AG10803 (cell line): ENCODE results near the gene TMEM258.

Experiments used
- DNase-seq: peaks from one replicate; pipeline ENCODE4 v3.0.0; 2010; ENCODE audit warnings: low read depth
- H3K4me3 ChIP-seq: 2 replicates; pipeline ENCODE4 v1.5.1; 2011; ENCODE audit warnings: mild to moderate bottlenecking, low read length, control low read depth
- TF ChIP-seq, protein P1 (sequence below): conservative IDR thresholded peaks from 2 replicates; pipeline ENCODE4 v1.5.1; 2011; ENCODE audit warnings: mild to moderate bottlenecking, low read length, control low read depth, inconsistent platforms

The TMEM258 gene

DNA sequence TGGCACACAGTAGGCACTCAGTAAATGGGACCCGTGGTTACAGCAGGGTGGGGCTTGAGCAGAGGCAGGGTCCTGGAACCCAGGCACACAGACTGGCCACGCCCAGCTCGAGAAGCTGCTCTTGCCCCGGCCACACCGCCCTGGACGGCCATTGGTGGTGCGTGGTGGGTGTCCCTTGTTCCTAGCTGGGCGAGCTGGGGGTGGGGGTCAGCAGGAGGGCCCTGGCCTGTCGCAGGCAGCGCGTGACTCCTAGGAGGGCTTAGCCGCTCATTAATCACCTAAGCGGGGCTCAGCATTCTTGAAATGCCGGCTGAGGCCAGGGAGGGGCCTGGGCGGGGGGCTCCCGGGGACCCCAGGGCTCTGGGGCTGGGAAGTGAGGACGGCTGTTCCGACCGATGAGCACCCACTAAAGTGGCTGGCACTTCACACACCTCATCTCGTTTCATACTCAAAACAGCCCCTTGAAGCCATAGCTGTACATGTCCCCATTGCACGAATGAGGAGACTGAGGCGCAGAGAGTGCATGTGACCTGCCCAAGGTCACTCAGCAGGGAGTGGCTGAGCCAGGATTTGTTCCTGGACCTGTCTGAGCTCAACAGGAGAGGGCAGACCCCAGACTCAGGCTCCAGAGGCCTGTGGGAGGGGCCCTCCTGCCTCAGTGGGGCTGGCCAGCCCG lies 28.3 kb downstream of the TMEM258 start:
- TF ChIP-seq, protein P1, sequence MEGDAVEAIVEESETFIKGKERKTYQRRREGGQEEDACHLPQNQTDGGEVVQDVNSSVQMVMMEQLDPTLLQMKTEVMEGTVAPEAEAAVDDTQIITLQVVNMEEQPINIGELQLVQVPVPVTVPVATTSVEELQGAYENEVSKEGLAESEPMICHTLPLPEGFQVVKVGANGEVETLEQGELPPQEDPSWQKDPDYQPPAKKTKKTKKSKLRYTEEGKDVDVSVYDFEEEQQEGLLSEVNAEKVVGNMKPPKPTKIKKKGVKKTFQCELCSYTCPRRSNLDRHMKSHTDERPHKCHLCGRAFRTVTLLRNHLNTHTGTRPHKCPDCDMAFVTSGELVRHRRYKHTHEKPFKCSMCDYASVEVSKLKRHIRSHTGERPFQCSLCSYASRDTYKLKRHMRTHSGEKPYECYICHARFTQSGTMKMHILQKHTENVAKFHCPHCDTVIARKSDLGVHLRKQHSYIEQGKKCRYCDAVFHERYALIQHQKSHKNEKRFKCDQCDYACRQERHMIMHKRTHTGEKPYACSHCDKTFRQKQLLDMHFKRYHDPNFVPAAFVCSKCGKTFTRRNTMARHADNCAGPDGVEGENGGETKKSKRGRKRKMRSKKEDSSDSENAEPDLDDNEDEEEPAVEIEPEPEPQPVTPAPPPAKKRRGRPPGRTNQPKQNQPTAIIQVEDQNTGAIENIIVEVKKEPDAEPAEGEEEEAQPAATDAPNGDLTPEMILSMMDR = no peak
- H3K4me3 ChIP-seq = no peak overlapping the region
- DNase-seq = no peak

DNA sequence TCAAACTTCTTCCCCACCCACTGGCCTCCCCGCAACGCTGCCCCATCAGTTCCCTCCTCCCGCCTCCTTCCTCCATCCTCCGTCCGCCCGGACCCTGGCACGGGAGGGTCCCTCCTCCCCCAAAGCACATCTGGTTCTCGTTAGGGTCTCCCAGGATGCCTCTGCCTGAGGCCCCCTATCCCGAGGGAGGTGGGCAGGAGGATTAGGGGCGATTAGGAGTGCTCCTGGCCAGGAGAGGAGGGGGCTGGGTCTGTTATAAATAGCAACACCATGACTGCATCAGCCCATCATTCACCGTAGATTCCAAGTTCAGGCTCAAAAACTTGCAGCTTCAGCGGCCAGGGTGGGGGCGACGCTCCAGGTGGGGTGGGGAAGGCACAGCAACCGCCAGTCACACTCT lies 29.6 kb downstream of the TMEM258 start:
- no peak overlapping the region for H3K4me3 ChIP-seq
- TF ChIP-seq, protein P1 = no peak
- no peak for DNase-seq

DNA sequence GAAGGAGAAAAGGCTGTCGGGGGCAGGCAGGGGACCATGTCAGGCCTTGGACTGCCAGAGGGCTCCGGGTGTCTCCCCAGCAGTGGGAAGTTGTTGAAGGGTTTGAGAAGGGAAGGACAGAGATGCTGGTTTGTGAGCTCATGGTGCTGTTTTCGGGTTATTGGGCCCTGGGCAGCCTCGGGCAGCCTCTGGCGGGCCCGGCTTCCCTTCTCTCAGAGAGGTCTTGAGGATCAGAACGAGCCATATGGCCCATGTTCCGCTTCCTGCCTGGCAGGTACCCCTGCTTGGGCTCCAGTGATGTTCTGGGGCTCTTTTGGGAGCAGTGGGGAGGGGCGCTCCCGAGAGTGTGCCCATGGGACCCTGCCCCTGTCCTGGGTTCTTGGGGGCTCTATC lies 30.2 kb downstream of the TMEM258 start:
- TF ChIP-seq, protein P1 = no peak
- no peak for DNase-seq
- H3K4me3 ChIP-seq = no peak overlapping the region

DNA sequence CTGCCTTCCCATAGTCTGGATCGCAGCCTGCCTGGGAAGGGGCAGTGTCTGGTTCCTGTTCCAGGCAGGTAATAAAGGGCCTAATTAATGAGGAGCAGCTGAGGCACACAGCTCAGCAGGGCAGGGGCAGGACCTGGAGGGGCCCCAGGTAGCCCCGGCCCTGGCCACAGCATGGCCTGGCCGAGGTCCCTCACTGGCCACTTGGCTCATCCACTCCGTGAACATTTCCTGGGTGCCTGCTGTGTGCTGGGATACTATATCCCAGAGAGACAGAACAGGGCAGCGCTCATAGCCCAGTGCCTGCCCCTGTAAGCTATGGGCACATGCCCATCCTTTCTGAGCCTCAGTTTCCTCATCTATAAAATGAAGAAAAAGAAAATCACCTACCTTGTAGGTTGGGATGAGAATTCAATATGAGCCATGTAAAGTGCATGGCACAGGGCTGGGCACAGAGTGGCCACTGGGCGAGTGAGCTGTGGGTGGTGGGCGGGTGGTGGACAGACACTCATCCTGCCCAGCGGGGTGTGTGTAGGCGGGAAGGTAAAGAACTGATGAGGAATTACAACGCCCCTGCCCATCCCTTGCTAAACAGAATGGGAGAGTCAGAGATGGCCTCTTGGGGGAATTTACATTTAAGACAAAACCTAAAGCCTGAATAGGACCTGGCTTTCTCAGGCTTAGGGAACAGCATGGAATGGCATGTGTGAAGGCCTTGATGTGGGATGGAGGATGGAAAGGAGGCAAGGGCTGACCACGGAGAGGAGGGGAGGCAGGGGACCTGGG lies 30.8 kb downstream of the TMEM258 start:
- TF ChIP-seq, protein P1 = no peak
- no peak for DNase-seq
- no peak overlapping the region for H3K4me3 ChIP-seq

DNA sequence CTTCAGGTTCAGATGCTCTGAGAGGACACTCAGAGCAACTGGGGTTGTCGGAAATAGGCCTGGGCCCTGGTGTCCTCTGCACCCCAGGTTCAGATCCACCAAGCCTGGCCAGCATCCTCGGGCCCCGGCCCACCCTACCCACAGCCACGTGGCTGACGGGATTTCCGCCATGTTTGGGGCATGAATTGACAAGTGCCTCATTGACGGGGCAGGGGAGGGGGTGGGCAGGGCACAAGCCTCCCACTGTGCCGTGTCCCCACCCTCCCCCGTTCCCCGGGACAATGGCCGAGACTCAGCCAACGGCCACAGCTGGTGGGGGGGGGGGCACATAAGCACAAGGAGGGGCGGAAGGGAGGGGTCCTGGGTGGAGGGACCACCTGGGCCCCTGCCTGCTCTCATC lies 31.5 kb downstream of the TMEM258 start:
- no peak overlapping the region for H3K4me3 ChIP-seq
- no peak for DNase-seq
- TF ChIP-seq, protein P1 = no peak

DNA sequence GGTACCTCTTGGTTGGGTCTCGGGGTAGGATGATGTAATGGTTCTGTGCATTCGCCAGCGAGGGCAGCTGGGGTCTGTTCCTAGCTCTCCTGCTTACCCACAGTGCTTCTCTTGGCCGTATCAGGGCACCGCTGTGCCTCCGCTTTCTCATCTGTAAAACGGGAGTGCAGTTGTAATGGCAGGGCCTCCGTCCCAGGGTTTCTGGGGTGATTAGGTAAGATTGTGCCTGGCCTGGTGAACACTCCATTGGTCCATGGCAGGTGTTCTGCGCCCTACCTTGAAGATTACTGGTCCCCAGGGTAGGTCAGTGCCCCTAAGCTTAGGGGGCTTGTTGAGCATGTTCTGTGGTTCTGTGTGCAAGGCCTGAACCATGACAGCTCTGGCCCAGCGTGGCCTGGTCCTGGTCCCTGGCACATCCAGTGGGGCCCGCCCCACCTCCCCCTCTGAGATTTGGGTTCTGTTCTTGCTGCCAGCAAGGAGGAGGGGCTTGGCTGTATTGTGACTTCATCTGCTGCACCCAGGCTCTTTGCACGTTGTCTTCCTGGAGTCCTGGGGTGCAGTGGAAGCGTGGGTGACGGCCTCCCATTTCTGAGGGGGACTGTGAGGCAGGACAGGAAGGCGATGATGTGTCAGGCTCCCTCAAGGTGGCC lies 35.1 kb downstream of the TMEM258 start:
- no peak for DNase-seq
- no peak overlapping the region for H3K4me3 ChIP-seq
- TF ChIP-seq, protein P1 = no peak
